HepG2 (cell line): ENCODE measurements around the gene ARPC1B. TPM values are rescaled to one million over a fixed set of nuclear protein-coding genes. Genes with fewer than 3 reads are reported as not detected.

Source experiments
- ADNP ChIP-seq: sonication (generic); formaldehyde crosslinking; IDR thresholded peaks from 2 replicates; pipeline ENCODE4 v1.4.0; 2020; ENCODE audit warnings: missing genetic modification reagents
- CENPX ChIP-seq: sonication (generic); formaldehyde crosslinking; IDR thresholded peaks from 2 replicates; pipeline ENCODE4 v1.9.0; 2021; ENCODE audit warnings: mild to moderate bottlenecking, missing genetic modification reagents, moderate library complexity
- FLYWCH1 ChIP-seq: sonication (generic); formaldehyde crosslinking; IDR thresholded peaks from 2 replicates; pipeline ENCODE4 v1.8.1; 2023; ENCODE audit warnings: mild to moderate bottlenecking, missing genetic modification reagents
- JUND ChIP-seq: sonication (generic); formaldehyde crosslinking; IDR thresholded peaks from 2 replicates; pipeline ENCODE4 v1.8.0; 2022; ENCODE audit warnings: mild to moderate bottlenecking, missing genetic modification reagents
- LCORL ChIP-seq, 2 experiments: fragments of 450-650 bp in 1 of 2; sonication (generic) in 1 of 2; formaldehyde crosslinking in 1 of 2; IDR thresholded peaks; 2 replicates each; pipeline versions ENCODE4 v1.5.0 to v1.6.1; 2017 to 2020; ENCODE audit warnings: antibody characterized with exemption in 1 of 2, missing genetic modification reagents in 1 of 2
- NKX3-1 ChIP-seq: sonication (generic); formaldehyde crosslinking; IDR thresholded peaks from 2 replicates; pipeline ENCODE4 v1.5.0; 2020; ENCODE audit warnings: missing genetic modification reagents
- PHF5A ChIP-seq: IDR thresholded peaks from one replicate; pipeline ENCODE4 v1.6.1; 2018; ENCODE audit warnings: low read depth, missing genetic modification reagents; ENCODE audit not compliant: unreplicated experiment
- RAD21 ChIP-seq: fragments of 450-650 bp; formaldehyde crosslinking; IDR thresholded peaks from 2 replicates; pipeline ENCODE4 v1.5.0; 2020; ENCODE audit warnings: mild to moderate bottlenecking
- RBAK ChIP-seq: sonication (generic); formaldehyde crosslinking; IDR thresholded peaks from 2 replicates; pipeline ENCODE4 v1.5.1; 2020; ENCODE audit warnings: mild to moderate bottlenecking, missing genetic modification reagents
- SP1 ChIP-seq, 2 experiments: fragments of 450-650 bp in 1 of 2; sonication (generic) in 1 of 2; formaldehyde crosslinking in 1 of 2; IDR thresholded peaks; 2 replicates each; pipeline versions ENCODE4 v1.4.0 to v1.6.1; 2016 to 2020; ENCODE audit warnings: missing genetic modification reagents in 1 of 2
- YEATS2 ChIP-seq: sonication (generic); formaldehyde crosslinking; IDR thresholded peaks from 2 replicates; pipeline ENCODE4 v1.4.0; 2020; ENCODE audit warnings: missing genetic modification reagents, borderline replicate concordance
- ZNF274 ChIP-seq: sonication (generic); formaldehyde crosslinking; IDR thresholded peaks from 2 replicates; pipeline ENCODE4 v1.5.1; 2020; ENCODE audit warnings: mild to moderate bottlenecking, missing genetic modification reagents
- ZNF382 ChIP-seq: sonication (generic); formaldehyde crosslinking; IDR thresholded peaks from 2 replicates; pipeline ENCODE4 v1.5.0; 2020; ENCODE audit warnings: missing genetic modification reagents, mild to moderate bottlenecking, borderline replicate concordance
- ZNF672 ChIP-seq: sonication (generic); formaldehyde crosslinking; IDR thresholded peaks from 2 replicates; pipeline ENCODE4 v1.8.1; 2022; ENCODE audit warnings: missing genetic modification reagents
- ZNF775 ChIP-seq: sonication (generic); formaldehyde crosslinking; IDR thresholded peaks from 2 replicates; pipeline ENCODE4 v1.4.0; 2020; ENCODE audit warnings: missing genetic modification reagents, mild to moderate bottlenecking, moderate library complexity, borderline replicate concordance
- ZSCAN21 ChIP-seq: sonication (generic); formaldehyde crosslinking; IDR thresholded peaks from 2 replicates; pipeline ENCODE4 v1.8.0; 2022; ENCODE audit warnings: mild to moderate bottlenecking, missing genetic modification reagents, moderate library complexity, borderline replicate concordance
- polyA plus RNA-seq, 8 experiments: library from polyadenylated mRNA; depleted of rRNA in 3 of 8; stranded (reverse) in 7 of 8; unstranded in 1 of 8; fragments of >200 nt; fragmentation: Illumina TruSeq in 4 of 8; extraction: Trizol in 4 of 8; gene quantifications; 2 replicates each; pipeline versions ENCODE4 v1.2.1 to v1.2.3, GENCODE V29; 2011 to 2016; ENCODE audit warnings: low read depth in 4 of 8, missing spikeins in 1 of 8, mixed read lengths in 1 of 8; ENCODE audit not compliant: insufficient read depth in 1 of 8
- total RNA-seq, 5 experiments: library from RNA; depleted of rRNA; stranded (reverse); fragments of >200 nt; fragmentation: Illumina TruSeq; extraction: Trizol; gene quantifications; 2 replicates each; pipeline ENCODE4 v1.2.3, GENCODE V29; 2016; ENCODE audit warnings: low read depth in 1 of 5
- TF ChIP-seq, protein P1 (sequence below): sonication (generic); formaldehyde crosslinking; conservative IDR thresholded peaks from 2 replicates; pipeline ENCODE4 v1.4.0; 2020; ENCODE audit warnings: missing genetic modification reagents
- TF ChIP-seq, protein P2 (sequence below), 2 experiments: sonication (generic) in 1 of 2; formaldehyde crosslinking in 1 of 2; IDR thresholded peaks; 2 replicates each; pipeline versions ENCODE4 v1.5.1 to v1.6.1; 2011 to 2020; ENCODE audit warnings: borderline replicate concordance in 1 of 2, low read depth in 1 of 2, low read length in 1 of 2, mild to moderate bottlenecking in 1 of 2, missing genetic modification reagents in 1 of 2, moderate library complexity in 1 of 2
- TF ChIP-seq, protein P3 (sequence below): sonication (generic); formaldehyde crosslinking; IDR thresholded peaks from 2 replicates; pipeline ENCODE4; 2020; ENCODE audit warnings: missing genetic modification reagents, mild to moderate bottlenecking, borderline replicate concordance
- TF ChIP-seq, protein P4 (sequence below): sonication (generic); formaldehyde crosslinking; IDR thresholded peaks from 2 replicates; pipeline ENCODE4 v1.4.0; 2020; ENCODE audit warnings: mild to moderate bottlenecking, missing genetic modification reagents

Gene ARPC1B
- total and polyA plus RNA-seq, 2 of the 13 experiments (the other 11 are each of a cell fraction or from before 2014, with no cell fraction given) = 72.9 to 89.1 TPM

DNA sequence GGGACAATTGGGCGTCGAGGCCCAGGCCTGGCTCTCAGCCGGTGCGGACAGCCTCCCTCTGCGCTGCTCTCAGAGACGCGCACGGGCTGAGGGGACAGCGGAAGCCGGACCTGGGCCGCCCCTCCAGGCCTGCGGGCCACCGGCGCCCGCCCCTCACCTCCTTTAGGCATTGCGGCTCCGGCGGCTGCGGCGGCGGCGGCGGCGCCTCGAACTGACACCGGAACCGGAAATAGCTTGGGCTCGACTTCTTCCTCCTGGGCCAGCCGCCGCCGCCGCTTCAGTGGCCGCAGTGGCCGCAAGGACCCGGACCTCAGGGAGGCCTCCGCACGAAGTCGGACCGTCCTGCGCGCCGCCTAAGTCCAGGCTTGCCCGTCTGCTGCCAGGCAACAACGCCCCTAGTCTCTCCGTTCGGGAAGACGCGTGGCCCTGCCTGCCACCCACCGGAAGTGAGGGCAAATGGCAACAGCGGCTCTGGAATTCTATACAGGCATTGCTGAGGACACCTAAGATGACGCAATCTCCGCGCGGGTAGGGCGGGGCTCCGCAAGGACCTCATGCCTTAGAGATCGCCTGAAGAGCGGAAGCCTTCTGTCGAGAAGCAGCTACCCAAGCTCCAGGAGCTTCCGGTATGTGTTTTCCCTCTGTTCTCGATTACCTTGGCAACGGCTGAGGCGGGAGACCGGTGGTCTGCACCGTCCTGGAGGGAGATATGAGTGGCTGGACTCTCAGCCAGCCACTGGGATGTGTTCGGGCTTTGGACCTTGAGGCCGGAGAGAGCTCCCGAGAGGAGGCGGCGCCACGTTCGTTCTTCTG is 34.1 kb downstream of the ARPC1B start, which contains the start of the genes BUD31 and PDAP1 (continued):
- TF ChIP-seq, protein P1, sequence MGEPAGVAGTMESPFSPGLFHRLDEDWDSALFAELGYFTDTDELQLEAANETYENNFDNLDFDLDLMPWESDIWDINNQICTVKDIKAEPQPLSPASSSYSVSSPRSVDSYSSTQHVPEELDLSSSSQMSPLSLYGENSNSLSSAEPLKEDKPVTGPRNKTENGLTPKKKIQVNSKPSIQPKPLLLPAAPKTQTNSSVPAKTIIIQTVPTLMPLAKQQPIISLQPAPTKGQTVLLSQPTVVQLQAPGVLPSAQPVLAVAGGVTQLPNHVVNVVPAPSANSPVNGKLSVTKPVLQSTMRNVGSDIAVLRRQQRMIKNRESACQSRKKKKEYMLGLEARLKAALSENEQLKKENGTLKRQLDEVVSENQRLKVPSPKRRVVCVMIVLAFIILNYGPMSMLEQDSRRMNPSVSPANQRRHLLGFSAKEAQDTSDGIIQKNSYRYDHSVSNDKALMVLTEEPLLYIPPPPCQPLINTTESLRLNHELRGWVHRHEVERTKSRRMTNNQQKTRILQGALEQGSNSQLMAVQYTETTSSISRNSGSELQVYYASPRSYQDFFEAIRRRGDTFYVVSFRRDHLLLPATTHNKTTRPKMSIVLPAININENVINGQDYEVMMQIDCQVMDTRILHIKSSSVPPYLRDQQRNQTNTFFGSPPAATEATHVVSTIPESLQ = 0 out of 2 replicates have a peak, but pooled peaks have one; percentile 60
- TF ChIP-seq, protein P2, sequence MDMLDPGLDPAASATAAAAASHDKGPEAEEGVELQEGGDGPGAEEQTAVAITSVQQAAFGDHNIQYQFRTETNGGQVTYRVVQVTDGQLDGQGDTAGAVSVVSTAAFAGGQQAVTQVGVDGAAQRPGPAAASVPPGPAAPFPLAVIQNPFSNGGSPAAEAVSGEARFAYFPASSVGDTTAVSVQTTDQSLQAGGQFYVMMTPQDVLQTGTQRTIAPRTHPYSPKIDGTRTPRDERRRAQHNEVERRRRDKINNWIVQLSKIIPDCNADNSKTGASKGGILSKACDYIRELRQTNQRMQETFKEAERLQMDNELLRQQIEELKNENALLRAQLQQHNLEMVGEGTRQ (IDR thresholded peaks at IDR 0.05; ENCODE audit: low read depth, low read length) = no peak
- TF ChIP-seq, protein P2 (CRISPR knock-in tag; IDR thresholded peaks at IDR 0.05; ENCODE audit: borderline replicate concordance) = no peak
- no peak for TF ChIP-seq ZNF382 (CRISPR knock-in tag)
- TF ChIP-seq SP1 (IDR thresholded peaks at IDR 0.05) = no peak
- TF ChIP-seq SP1 (CRISPR knock-in tag; IDR thresholded peaks at IDR 0.05) = peak; percentile 65
- peak; percentile 32; the same call in 1 of the 2 replicates for TF ChIP-seq ZSCAN21 (CRISPR knock-in tag)
- TF ChIP-seq FLYWCH1 (CRISPR knock-in tag) = no peak
- TF ChIP-seq RAD21 (CRISPR knock-in tag) = peak; percentile 54; the same call in 1 of the 2 replicates
- TF ChIP-seq ZNF274 (CRISPR knock-in tag) = no peak; the same call in 1 of the 2 replicates
- TF ChIP-seq CENPX = no peak
- TF ChIP-seq ZNF672 (CRISPR knock-in tag) = no peak
- TF ChIP-seq RBAK (CRISPR knock-in tag) = no peak
- TF ChIP-seq PHF5A = no peak
- no peak for TF ChIP-seq LCORL (IDR thresholded peaks at IDR 0.05)
- TF ChIP-seq LCORL (CRISPR knock-in tag; IDR thresholded peaks at IDR 0.05) = peak; percentile 26; the same call in 1 of the 2 replicates
- peak; percentile 89 for TF ChIP-seq JUND (CRISPR knock-in tag)
- TF ChIP-seq, protein P3, sequence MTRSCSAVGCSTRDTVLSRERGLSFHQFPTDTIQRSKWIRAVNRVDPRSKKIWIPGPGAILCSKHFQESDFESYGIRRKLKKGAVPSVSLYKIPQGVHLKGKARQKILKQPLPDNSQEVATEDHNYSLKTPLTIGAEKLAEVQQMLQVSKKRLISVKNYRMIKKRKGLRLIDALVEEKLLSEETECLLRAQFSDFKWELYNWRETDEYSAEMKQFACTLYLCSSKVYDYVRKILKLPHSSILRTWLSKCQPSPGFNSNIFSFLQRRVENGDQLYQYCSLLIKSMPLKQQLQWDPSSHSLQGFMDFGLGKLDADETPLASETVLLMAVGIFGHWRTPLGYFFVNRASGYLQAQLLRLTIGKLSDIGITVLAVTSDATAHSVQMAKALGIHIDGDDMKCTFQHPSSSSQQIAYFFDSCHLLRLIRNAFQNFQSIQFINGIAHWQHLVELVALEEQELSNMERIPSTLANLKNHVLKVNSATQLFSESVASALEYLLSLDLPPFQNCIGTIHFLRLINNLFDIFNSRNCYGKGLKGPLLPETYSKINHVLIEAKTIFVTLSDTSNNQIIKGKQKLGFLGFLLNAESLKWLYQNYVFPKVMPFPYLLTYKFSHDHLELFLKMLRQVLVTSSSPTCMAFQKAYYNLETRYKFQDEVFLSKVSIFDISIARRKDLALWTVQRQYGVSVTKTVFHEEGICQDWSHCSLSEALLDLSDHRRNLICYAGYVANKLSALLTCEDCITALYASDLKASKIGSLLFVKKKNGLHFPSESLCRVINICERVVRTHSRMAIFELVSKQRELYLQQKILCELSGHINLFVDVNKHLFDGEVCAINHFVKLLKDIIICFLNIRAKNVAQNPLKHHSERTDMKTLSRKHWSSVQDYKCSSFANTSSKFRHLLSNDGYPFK (CRISPR knock-in tag) = peak; percentile 94
- TF ChIP-seq, protein P4, sequence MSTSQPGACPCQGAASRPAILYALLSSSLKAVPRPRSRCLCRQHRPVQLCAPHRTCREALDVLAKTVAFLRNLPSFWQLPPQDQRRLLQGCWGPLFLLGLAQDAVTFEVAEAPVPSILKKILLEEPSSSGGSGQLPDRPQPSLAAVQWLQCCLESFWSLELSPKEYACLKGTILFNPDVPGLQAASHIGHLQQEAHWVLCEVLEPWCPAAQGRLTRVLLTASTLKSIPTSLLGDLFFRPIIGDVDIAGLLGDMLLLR = peak; percentile 36; the same call in 1 of the 2 replicates
- no peak for TF ChIP-seq ZNF775 (CRISPR knock-in tag)
- peak; percentile 97 for TF ChIP-seq YEATS2 (CRISPR knock-in tag)
- peak; percentile 71; the same call in 1 of the 2 replicates for TF ChIP-seq NKX3-1 (CRISPR knock-in tag)
- TF ChIP-seq ADNP = no peak
